Femur (tissue), 1 donor: ENCODE results near the gene ALOXE3.

Experiments
- DNase-seq: peaks from one replicate; pipeline ENCODE4 v3.0.0-alpha.2; 2017

Gene ALOXE3

GRCh38 chr17:8141741-8142140, 23.4 kb upstream of the ALOXE3 start:
- peak; percentile 31 for DNase-seq

DNA sequence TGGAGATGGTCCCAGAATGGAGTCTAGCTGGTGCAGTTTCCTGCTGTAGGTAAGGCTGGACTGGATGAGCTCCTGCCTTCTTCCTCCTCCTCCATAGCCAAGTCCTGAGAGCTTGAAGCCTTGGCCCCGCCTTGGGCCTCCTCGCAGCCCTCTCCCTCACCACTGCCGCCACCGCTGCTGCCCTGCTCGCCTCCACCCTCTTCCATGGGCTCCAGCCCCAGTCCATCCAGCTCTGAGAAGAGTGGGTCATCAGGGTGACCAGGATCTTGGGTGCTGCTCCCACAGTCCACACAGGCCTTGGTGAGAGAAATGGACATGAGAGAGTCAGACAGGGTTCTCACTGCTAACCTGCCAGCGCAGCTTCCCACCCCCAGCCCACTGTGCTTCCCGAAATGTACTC, 22.7 kb upstream of the ALOXE3 start:
- DNase-seq, result peak; percentile 32

GRCh38 chr17:8140065-8141029, 22.0 kb upstream of the ALOXE3 start:
- DNase-seq, result peak; percentile 49

GRCh38 chr17:8138672-8139371, 20.5 kb upstream of the ALOXE3 start:
- peak; percentile 99 for DNase-seq

GRCh38 chr17:8138374-8138671, 20.0 kb upstream of the ALOXE3 start:
- no peak for DNase-seq

- DNase-seq, result no peak
Measured at GRCh38 chr17:8137645-8138373, 19.5 kb upstream of the ALOXE3 start.

DNA sequence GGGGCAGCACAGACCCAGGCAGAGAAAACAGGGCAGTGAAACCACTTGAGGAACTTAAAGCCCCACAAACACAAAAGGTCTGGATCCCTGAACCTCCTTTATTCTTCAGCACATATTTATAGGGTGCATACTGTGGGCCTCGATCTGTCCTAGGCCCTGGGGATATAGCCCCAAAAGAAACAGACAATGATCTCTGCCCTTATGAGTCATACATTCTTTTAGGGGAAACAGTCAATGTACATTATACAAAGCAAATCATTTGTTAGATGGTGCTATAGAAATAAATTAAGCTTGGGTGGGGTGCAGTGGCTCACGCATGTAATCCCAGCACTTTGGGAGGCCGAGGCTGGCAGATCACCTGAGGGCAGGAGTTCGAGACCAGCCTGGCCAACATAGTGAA, 15.6 kb upstream of the ALOXE3 start:
- DNase-seq, result no peak

GRCh38 chr17:8133399-8133798, 15.1 kb upstream of the ALOXE3 start:
- DNase-seq, result peak; percentile 16

DNA sequence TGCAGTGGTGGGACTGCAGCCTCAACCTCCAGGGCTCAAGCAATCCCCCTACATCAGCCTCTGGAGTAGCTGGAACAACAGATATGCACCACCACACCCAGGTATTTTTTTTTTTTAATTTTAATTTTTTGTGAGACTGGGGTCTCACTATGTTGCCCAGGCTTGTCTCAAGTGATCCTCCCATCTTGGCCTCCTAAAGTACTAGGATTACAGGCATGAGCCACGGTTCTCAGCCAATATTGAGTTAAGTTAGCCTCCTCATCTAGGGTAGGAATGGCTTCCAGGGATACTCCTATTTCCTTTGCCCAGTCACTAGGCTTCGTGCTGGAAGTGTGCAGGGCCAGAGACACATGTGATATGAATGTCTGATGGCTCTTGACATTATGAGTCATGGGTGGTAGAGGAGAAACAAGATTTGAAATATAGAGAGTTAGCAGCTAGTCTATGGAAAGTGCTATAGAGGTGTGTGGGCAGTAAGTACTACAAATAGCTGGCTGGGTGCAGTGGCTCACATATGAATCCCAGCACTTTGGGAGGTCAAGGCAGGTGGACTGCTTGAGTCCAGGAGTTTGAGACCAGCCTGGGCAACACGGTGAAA, 13.6 kb upstream of the ALOXE3 start:
- no peak for DNase-seq

DNA sequence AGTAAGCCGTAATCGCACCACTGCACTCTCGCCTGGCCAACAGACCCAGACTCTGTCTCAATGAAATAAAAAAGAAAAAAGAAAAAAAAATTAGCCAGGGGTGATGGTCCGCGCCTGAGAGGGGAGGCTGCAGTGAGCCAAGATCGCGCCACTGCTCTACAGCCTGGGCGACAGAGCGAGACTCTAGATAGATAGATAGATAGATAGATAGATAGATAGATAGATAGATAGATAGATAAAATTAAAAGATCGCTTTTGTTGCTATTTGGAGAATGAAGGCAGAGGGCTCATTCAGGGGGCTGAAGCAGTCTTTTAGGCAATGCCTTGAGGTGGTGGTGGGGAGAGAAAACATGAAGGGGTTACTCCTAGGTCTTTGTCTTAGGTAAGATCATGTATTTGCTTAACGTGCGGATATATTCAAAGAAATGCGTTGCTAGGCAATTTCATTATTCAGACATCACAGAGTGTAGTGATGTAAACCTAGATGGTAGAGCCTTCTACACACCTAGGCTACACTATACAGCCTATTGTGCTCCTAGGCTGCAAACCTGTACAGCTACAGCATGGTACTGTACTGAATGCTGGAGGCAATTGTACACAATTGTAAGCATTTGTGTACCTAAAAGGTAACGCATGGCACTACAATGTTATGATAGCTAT, 9.9 kb upstream of the ALOXE3 start:
- DNase-seq, result no peak

- DNase-seq, result peak; percentile 62
Measured at GRCh38 chr17:8126491-8127066, 8.3 kb upstream of the ALOXE3 start.

- no peak for DNase-seq
Measured at GRCh38 chr17:8125947-8126490, 7.7 kb upstream of the ALOXE3 start.

DNA sequence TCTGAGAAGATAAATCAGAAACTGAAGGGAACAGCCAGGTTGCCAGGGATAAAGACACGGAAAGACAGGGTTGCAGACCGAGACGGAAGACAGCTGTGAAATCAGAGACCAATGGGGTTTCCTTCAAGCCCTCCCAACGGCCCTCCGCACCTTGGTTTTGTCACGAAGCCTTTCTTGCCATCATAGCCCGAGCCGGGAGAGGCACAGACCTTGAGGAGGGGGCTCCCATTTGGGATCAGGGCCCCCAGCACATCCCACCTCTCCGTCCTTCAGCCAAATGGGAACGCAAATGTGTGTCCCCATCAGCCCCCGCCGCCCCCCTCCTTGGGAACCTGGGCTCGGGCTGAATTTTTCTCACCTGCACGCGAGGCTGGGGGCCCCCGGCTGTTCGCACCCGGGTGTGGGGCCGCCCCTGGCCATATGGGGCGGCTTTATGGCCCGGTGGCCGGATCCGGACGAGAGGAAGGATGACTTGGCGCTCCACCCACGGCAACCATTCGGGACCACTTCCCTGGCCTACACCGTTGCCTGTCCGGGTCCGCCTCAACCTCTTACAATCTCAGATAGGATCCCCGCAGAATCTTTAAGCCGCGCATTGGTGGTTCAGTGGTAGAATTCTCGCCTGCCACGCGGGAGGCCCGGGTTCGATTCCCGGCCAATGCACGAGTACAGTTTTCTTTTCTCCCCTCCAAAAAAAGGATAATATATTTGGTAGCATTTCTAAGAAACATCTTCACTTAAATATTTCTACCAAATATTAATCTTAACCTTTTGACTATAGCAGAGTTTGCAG, 7.0 kb upstream of the ALOXE3 start:
- peak; percentile 93 for DNase-seq

- no peak for DNase-seq
Measured at GRCh38 chr17:8124350-8125153, 6.2 kb upstream of the ALOXE3 start.

GRCh38 chr17:8123695-8124349, 5.5 kb upstream of the ALOXE3 start, which contains the start of gene HES7:
Gene HES7 (minus strand): TSS chr17:8124106. CDS start chr17:8124084, 22 bp downstream.
- DNase-seq, result no peak

DNA sequence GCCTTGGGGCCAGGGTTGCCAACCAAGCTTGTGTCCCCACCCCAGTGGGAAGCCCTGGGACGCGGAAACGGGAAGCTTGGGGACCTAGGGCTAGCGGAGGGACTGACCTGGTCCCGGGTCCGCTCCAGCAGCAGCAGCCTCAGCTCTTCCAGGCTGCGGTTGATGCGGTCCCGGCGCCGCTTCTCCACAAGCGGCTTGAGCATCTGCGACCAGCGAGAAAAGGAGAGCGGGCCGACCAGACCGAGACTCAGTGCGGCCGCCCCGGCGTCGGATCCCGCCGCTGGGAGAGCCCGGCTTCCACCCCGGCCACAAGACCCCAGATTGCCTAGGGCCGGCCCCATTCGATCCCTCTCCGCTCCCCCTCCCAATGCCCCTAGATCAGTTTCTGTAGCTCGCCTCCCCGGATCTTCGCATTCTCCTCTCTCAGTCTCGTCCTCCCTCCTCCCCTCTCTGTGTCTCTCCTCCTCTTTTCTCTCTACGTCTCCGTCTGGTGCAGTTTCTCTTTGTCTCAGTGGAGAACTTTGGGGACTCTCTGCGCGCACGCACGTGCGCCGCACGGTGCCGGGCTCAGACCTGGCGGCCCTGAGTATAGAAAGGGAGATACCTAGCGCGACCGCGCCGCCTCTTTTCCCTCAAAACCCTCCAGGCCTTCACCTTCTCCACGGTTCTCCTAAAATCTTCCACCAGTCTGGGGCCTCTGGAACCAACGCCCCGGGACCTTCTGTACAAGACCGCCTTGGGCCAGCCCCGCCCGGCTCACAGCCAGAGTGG, 4.8 kb upstream of the ALOXE3 start:
- peak; percentile 44 for DNase-seq

- peak; percentile 43 for DNase-seq
Measured at GRCh38 chr17:8122422-8122923, 4.2 kb upstream of the ALOXE3 start.

- DNase-seq, result peak; percentile 57
Measured at GRCh38 chr17:8121681-8122421, 3.5 kb upstream of the ALOXE3 start.
